Medulla oblongata (tissue), 1 donor: ENCODE data around the gene ST8SIA4.
"Not testable (repeated sequence)": the region's sequence is repeated elsewhere in the genome, so short reads cannot be mapped to it uniquely, and the experiment has no call there.

Experiments used
- DNase-seq: peaks from one replicate; pipeline ENCODE4 v3.0.0-alpha.2; 2015; ENCODE audit errors: extremely low spot score

Gene ST8SIA4

GRCh38 chr5:100788417-100788816 is 114.7 kb downstream of the ST8SIA4 start:
- no peak for DNase-seq

GRCh38 chr5:100787648-100788047 is 115.4 kb downstream of the ST8SIA4 start:
- DNase-seq, result no peak

GRCh38 chr5:100785536-100785935 is 117.5 kb downstream of the ST8SIA4 start:
- not testable (repeated sequence) for DNase-seq

DNA sequence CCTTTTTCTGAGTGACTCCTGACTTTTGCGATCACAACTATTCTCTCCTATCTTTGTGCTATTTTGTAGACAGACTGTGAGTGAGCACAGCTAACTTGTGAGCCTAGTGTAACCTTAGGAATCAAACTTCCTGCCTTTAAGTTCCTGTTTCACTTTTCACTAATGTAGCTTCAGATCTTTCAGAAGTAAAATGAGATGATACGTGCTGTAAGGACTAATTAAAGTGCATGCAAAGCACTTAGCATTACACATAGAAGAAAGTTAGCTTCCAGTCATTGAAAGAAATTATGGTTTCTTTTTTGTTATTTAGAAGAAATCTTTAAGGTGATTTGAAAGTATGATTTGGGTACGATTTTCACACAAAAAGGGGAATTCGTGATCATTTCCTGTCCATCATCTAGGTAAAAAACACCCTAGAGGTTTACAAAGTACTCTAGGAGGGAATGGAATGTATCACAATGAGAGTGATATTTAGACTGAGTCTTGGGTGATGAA is 122.7 kb downstream of the ST8SIA4 start:
- peak; percentile 47 for DNase-seq

GRCh38 chr5:100779669-100780375 is 123.3 kb downstream of the ST8SIA4 start:
- peak; percentile 68 for DNase-seq

DNA sequence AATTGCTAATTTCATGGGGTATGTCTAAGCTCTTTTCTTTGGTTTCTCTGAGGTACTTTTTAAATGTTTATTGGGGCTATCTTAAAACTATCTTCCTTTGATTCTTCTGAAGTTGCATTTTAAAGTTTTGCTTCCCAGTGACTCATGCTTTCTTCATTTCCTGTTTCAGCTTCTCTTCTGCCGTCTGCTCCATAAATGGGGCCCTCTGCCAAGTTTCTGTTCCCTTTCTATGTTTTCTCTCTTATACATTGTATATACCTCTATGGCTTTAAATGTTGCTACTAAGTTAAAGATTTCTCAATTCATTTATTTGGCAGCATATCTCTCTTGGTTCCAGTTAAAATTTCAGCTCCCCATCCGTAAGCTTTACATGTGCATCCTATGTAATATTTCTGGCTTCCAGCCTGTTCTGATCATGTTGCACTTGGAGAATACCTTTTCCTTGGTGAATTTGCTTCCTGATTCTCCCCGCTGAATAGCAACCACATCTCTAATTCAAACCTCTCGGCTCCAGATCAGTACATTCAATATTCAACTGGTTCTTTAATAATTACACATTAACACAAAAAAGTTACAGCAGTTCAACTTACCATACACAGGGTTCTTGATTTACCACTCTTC is 125.3 kb downstream of the ST8SIA4 start:
- peak; percentile 70 for DNase-seq

DNA sequence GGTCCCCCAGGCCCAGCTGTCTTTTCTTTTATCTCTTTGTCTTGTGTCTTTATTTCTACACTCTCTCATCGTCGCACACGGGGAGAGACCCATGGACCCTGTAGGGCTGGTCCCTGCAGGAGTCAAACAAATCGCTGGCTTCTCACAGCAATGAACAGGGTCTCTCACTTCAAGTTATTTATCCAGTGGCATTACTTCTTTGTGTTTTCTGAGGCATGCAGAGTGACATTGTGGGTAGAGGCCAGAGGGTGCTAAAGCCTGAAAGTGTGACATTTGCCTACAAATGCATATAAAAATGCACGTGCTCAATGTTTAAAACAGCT is 127.6 kb downstream of the ST8SIA4 start:
- no peak for DNase-seq

GRCh38 chr5:100772548-100772947 is 130.5 kb downstream of the ST8SIA4 start:
- DNase-seq, result no peak

DNA sequence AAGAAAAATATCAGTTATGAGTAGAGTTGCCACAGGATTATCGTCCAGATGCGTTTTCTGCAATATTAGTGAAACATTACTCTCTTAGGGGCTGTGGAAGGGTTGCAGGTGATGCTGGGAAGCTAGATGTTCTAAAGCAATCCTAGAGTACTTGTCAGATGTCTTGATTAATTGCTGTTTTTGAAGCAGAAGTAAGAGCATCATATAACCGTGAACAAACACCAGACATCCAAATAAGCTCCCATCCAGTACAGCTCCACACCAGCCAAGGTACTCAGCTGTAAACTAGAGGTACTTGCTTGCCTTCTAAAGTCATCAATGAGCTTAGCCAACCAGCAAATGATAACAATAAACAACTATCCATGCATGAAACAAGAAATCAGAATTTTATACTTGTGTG is 131.1 kb downstream of the ST8SIA4 start:
- DNase-seq, result no peak

GRCh38 chr5:100771181-100771580 is 131.9 kb downstream of the ST8SIA4 start:
- no peak for DNase-seq

DNA sequence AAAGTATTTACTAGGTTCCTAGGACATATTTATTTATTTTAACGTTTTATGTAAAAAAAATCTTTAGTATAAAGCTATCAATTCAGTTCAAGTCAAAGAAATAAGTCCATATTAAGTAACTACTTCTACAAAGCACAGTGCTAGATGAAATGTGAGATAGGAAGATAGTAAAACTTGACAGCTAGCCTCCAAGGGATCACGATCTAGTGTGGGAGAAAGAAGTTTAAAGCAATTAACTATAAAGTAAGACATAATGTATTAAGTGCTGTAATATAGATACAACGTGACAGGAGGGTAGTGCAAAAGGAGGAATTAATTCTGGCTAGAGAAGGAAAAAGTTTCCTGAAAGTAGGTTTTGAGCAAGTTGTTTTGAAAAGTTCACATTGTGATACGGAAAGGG is 134.9 kb downstream of the ST8SIA4 start:
- no peak for DNase-seq

DNA sequence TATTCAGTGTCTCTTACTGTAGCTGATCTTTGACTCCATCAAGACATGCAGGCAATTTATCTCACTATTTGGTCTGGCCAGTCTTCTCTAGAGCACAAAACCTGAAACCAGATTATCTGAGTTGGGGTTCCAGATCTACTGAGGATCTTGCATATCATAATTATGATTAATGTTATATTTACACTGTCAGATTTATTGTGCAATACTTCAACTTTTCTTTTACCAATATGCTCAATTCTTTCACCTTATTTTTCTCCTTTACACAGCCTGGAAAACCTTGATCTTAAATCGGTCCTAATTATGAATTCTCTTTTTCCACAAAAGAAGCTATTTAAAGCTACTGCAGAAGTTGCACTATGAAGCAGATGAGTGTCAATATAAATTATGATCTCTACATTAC is 140.1 kb downstream of the ST8SIA4 start:
- no peak for DNase-seq

- DNase-seq, result no peak
Measured at GRCh38 chr5:100762108-100762507, 141.0 kb downstream of the ST8SIA4 start.

DNA sequence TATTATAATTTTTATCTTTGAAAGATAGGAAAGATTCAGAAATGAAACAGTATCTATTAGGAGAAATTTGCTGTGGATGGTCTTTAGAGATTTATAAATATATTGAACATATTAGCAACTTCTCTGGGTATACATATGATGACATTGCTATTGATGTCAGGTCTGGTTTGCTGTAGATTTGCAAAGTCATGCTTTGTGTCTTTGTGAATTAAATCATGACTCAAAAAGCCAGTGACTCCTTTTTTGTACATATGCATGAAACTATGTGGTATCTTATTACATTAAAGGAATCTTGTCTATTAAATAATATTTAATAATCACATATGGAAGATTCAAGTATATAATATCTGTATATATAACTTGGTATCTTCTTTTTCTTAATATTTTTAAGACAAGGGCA is 141.9 kb downstream of the ST8SIA4 start:
- no peak for DNase-seq

DNA sequence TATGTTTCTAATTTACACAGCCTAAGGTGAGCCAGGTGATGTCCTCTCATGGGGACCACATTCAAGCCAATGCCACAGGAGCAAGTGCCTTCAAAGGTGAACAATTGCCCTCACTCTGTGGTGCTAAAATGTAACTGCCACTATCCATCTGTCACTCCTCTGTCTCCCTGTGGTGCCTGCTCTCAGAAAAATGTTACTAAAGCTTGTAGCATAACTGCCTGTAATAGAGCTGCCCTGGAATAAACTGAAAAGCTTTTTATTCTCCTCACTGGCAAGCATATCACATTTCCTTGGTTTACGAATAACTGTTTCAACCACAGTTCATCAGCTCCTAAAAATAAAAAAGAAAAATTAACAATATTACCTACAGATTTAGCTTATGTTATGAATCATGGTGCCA is 142.4 kb downstream of the ST8SIA4 start:
- DNase-seq, result no peak

- DNase-seq, result no peak
Measured at GRCh38 chr5:100758780-100759179, 144.3 kb downstream of the ST8SIA4 start.

DNA sequence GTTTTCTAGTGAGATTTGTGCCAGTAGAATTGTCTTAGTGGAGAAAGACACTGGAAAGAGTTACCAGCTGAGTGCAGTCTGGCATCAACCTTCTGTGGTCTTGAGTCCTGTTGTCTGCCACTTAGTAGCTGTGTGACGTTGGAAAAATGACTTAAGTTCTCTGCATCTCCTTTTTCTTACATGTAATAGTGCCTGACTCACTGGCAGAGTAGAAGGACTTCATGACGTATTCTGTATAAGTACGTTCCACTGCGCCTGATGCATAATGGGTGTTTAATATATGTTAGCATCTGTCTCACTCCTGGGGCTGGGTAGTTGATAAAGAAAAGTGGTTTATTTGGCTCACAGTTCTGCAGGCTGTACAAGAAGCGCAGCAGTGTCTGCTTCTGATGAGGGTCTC is 144.8 kb downstream of the ST8SIA4 start:
- DNase-seq, result no peak

DNA sequence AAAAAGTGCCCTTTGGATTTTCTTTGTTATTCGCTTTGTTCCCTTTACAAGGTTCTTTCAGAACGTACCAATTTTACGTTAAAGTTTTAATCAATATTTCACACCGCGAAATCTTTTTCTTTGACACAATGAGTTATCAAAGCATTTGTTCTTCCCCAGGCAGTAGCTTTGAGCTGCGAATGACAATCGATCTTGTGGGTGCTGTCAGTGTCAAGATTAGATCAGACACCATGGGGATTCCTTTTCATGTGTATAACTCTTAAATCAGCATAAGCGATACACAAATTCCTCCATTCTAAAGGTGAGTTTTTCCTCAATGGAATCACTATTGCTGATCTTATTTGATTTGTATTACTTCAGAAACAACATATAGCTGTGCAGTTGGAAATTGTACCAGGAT is 145.5 kb downstream of the ST8SIA4 start:
- DNase-seq, result no peak
